Endothelial cell of umbilical vein (primary cell): ENCODE results near the gene MRPL53. TPM values are rescaled to one million over a fixed set of nuclear protein-coding genes. Genes with fewer than 3 reads are reported as not detected.

Source experiments
- BruUV-seq: library from RNA; stranded (reverse); fragments of 400-500 nt; replicated peaks from 2 replicates; lab custom pipeline; 2021; lab: Mats Ljungman, UMichigan
- CTCF ChIA-PET: fragments of 300-600, 350-600 bp; sonication (Branson Sonifier 250); formaldehyde crosslinking; loops from one replicate; lab custom pipeline; 2021; ENCODE audit warnings: antibody characterized with exemption, inconsistent platforms; lab: Charles Lee
- POLR2A ChIA-PET: fragments of 300-600, 350-600 bp; sonication (Branson Sonifier 250); formaldehyde crosslinking; loops from one replicate; lab custom pipeline; 2021; ENCODE audit warnings: antibody characterized with exemption, inconsistent platforms; lab: Charles Lee
- DNase-seq: peaks from one replicate; pipeline ENCODE4 v3.0.0-alpha.2; 2011; ENCODE audit warnings: low read depth, low spot score
- FAIRE-seq: peaks from 2 replicates; lab custom pipeline; 2011; peaks lifted over from hg19 to GRCh38; lab: Jason Lieb, UNC
- H2AFZ ChIP-seq: 2 replicates; pipeline ENCODE4 v1.6.0; 2012; ENCODE audit warnings: low read depth, low read length, control low read depth, inconsistent platforms
- H3K27ac ChIP-seq: 2 replicates; pipeline ENCODE4 v1.5.1; 2011; ENCODE audit warnings: low read depth, mild to moderate bottlenecking, control low read depth, low read length, moderate library complexity; ENCODE audit not compliant: insufficient read depth
- H3K27me3 ChIP-seq, 2 experiments: 2 replicates each; pipeline versions ENCODE4 v1.6.0 to v1.6.1; 2011; ENCODE audit warnings: low read length in 2 of 2, mixed read lengths in 1 of 2; ENCODE audit not compliant: control insufficient read depth in 2 of 2, insufficient read depth in 2 of 2
- H3K36me3 ChIP-seq, 2 experiments: 2 replicates in 1 of 2; 3 replicates in 1 of 2; pipeline ENCODE4 v1.5.1; 2011; ENCODE audit warnings: low read length in 2 of 2, mild to moderate bottlenecking in 1 of 2, moderate library complexity in 1 of 2; ENCODE audit not compliant: control insufficient read depth in 2 of 2, insufficient read depth in 2 of 2; ENCODE audit errors: extremely low read depth in 1 of 2
- H3K4me1 ChIP-seq: 3 replicates; pipeline ENCODE4 v1.5.1; 2011; ENCODE audit warnings: mild to moderate bottlenecking, low read length; ENCODE audit not compliant: control insufficient read depth, insufficient read depth; ENCODE audit errors: extremely low read depth
- H3K4me2 ChIP-seq: 2 replicates; pipeline ENCODE4 v1.6.1; 2011; ENCODE audit warnings: low read length, control low read depth, mixed read lengths; ENCODE audit not compliant: insufficient read depth
- H3K4me3 ChIP-seq, 3 experiments: fragments of 200-600 bp in 1 of 3; sonication (generic), shearing (Covaris generic) in 1 of 3; replicated peaks in 1 of 3; 2 replicates each; pipeline ENCODE4 v1.5.1; 2011 to 2016; ENCODE audit warnings: control low read depth in 3 of 3, low read length in 3 of 3, mild to moderate bottlenecking in 2 of 3, inconsistent platforms in 1 of 3, low read depth in 1 of 3, moderate library complexity in 1 of 3; ENCODE audit not compliant: insufficient read depth in 1 of 3
- H3K79me2 ChIP-seq: 2 replicates; pipeline ENCODE4 v1.6.0; 2012; ENCODE audit warnings: low read length, inconsistent platforms; ENCODE audit not compliant: control insufficient read depth, insufficient read depth
- H3K9ac ChIP-seq: replicated peaks from 2 replicates; pipeline ENCODE3; 2011; ENCODE audit warnings: low read length, control low read depth; ENCODE audit not compliant: insufficient read depth; ENCODE audit errors: extremely low read depth
- H3K9me1 ChIP-seq: replicated peaks from 3 replicates; pipeline ENCODE4 v1.6.0; 2011; ENCODE audit warnings: mild to moderate bottlenecking, low read length; ENCODE audit not compliant: control insufficient read depth, insufficient read depth; ENCODE audit errors: extremely low read depth
- H3K9me3 ChIP-seq: replicated peaks from 2 replicates; pipeline ENCODE4 v1.5.1; 2012; ENCODE audit warnings: low read length, inconsistent platforms; ENCODE audit not compliant: control insufficient read depth, insufficient read depth
- H4K20me1 ChIP-seq: replicated peaks from 2 replicates; pipeline ENCODE3; 2011; ENCODE audit warnings: mild to moderate bottlenecking, low read length; ENCODE audit not compliant: control insufficient read depth, insufficient read depth; ENCODE audit errors: extremely low read depth
- CTCF ChIP-seq, 2 donors: IDR thresholded peaks; 1 replicate in 1 of 2; 2 replicates in 1 of 2; pipeline ENCODE4 v1.5.1; 2011; ENCODE audit warnings: low read length in 2 of 2, mild to moderate bottlenecking in 2 of 2, moderate library complexity in 2 of 2, control low read depth in 1 of 2, inconsistent platforms in 1 of 2, low read depth in 1 of 2; ENCODE audit not compliant: insufficient read depth in 1 of 2; ENCODE audit errors: extremely low read depth in 1 of 2
- FOS ChIP-seq: IDR thresholded peaks from 2 replicates; pipeline ENCODE4 v1.6.1; 2011; ENCODE audit warnings: mild to moderate bottlenecking, low read length, moderate library complexity, borderline replicate concordance; ENCODE audit not compliant: insufficient read depth
- GATA2 ChIP-seq: IDR thresholded peaks from 2 replicates; pipeline ENCODE4 v1.7.0; 2011; ENCODE audit warnings: low read depth, mild to moderate bottlenecking, moderate library complexity, mixed read lengths, low read length; ENCODE audit not compliant: insufficient read length, insufficient read depth
- JUN ChIP-seq: IDR thresholded peaks from 2 replicates; pipeline ENCODE4 v1.6.1; 2011; ENCODE audit warnings: borderline replicate concordance, low read depth; ENCODE audit not compliant: insufficient read length, insufficient read depth
- POLR2AphosphoS5 ChIP-seq: IDR thresholded peaks from 2 replicates; pipeline ENCODE4 v1.6.1; 2012; ENCODE audit warnings: low read depth, mild to moderate bottlenecking, control low read depth, low read length, moderate library complexity; ENCODE audit not compliant: insufficient read depth
- dilution Hi-C: fragments of 300-500 bp; cut with MboI; formaldehyde crosslinking; loops from one replicate; pipeline ENCODE4 v1.15.0; 2019; ENCODE audit warnings: low sequenced_read_pairs; ENCODE audit not compliant: extremely low pct_ligation_motif_present
- intact Hi-C: fragments of 100-400 bp; cut with micrococcal nuclease; formaldehyde crosslinking; loops from one replicate; pipeline ENCODE4 v1.10.0; 2022
- polyA plus RNA-seq, 4 experiments: library from polyadenylated mRNA; depleted of rRNA in 3 of 4; stranded (reverse) in 3 of 4; unstranded in 1 of 4; fragments of >200 nt; gene quantifications; 2 replicates each; pipeline versions ENCODE4 v1.2.1 to v1.2.3, GENCODE V29; 2011 to 2012; ENCODE audit warnings: missing spikeins in 1 of 4
- total RNA-seq: library from RNA; stranded (reverse); gene quantifications from 2 replicates; pipeline ENCODE4 v1.2.3, GENCODE V29; 2021
- TF ChIP-seq, protein P1 (sequence below): IDR thresholded peaks from 2 replicates; pipeline ENCODE4 v1.6.1; 2011; ENCODE audit not compliant: insufficient read depth, insufficient read length

The MRPL53 gene
- total and polyA plus RNA-seq, 2 donors (not counting 3 experiments of a cell fraction or from before 2014, with no cell fraction given), result 68.7 to 69.7 TPM

DNA sequence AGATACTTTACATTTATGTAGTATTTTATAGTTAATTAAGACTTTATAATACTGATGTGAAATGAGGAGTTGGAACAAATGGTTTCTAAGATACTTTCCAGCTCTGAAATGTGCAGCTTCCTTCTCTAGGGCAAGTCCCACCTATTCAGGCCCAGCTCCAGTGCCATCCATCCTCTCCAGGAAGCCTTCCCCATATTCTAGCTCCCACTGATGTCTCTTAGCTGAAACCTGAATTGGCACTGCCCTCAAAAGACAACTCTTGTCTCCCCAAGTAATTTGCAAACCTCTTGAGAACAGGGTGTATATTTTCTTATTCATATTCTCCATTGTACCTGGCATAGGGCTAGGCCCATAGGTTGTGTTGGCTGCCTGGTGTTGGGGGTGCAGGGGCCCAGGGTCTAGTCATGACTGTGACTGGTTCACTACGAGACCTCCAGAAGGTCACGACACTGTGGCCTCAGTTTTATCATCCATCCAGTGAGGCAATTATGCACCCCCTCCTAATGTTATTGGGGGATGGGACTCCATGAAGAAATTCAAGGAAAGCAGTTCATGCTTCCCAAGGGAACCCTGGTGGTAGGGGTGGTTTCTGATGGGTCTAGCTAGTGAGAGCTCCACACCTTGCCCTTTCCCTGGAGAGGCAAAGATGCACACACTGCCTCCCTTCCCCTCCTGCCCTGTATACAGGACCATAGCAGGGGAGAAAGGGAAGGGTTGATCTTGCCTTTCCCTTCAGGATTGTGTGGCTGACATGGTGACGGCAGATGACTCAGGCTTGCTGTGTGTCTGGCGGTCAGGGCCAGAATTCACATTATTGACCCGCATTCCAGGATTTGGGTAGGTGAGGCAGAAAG is 48.1 kb downstream of the MRPL53 start:
- Histone ChIP-seq H3K4me2 (no peak overlapping the region), H3K27ac (no peak overlapping the region), H3K36me3 (peaks cover 4 to 24% of the 10 kb centered on the region in 2 experiments), H3K79me2 (no peaks in the 10 kb centered on the region), H3K4me1 (peaks cover 9% of the 10 kb centered on the region), H3K9me3 (no peaks in the 10 kb centered on the region), H3K4me3 (no peak overlapping the region), H3K9ac (no peak overlapping the region), H4K20me1 (no peaks in the 10 kb centered on the region), H3K9me1 (no peaks in the 10 kb centered on the region), H2AFZ (no peak overlapping the region), H3K27me3 (peaks cover 5 to 9% of the 10 kb centered on the region in 2 experiments)
- FAIRE-seq, result no peak
- no peak for DNase-seq
- TF ChIP-seq POLR2AphosphoS5, result no peak
- no peak for TF ChIP-seq GATA2
- no peak for TF ChIP-seq FOS
- no peak for TF ChIP-seq CTCF (IDR thresholded peaks at IDR 0.05; ENCODE audit: extremely low read depth in 1 of 2, insufficient read depth in 1 of 2, low read depth in 1 of 2, low read length in 2 of 2)
- TF ChIP-seq, protein P1, sequence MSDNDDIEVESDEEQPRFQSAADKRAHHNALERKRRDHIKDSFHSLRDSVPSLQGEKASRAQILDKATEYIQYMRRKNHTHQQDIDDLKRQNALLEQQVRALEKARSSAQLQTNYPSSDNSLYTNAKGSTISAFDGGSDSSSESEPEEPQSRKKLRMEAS, result no peak
- TF ChIP-seq JUN, result no peak
- intact Hi-C loops, result no loop called here
- POLR2A ChIA-PET, result no interaction called here
- dilution Hi-C loops, result no loop called here
- BruUV-seq, result no TSS peak
- CTCF ChIA-PET, result interaction anchor here (1.0 kb wide), 1 partner anchor 30 kb away, joined by 3 read pairs; no protein-coding TSS in a partner anchor
